ENCODE measurements around the gene MAPT.

Gene MAPT

DNA sequence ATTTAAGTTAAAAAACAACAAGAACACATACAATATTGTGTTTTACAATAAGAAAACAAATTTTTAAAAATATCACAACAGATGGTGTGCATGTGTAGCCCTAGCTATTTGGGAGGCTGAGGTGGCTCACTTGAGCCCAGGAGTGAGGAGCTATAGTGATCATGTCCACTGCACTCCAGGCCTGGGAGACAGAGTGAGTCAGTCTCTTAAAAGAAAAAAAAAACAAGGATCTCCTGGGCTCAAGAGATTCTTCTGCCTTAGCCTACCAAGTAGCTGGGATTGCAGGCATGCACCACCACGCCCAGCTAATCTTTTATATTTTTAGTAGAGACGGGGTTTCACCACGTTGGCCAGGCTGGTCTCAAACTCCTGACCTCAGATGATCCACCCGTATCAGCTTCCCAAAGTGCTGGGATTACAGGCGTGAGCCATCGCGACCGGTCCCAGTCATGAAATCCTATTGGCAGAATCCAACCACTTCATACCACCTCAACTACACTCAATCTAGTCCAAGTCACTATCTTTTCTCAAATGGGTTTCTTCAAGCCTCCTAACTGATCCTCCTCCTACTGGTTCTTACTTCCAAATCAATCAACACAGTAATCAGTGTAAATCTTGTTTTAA lies 159.7 kb downstream of the MAPT start:
- no peak for DNase-seq (ENCODE audit: low read depth)

DNA sequence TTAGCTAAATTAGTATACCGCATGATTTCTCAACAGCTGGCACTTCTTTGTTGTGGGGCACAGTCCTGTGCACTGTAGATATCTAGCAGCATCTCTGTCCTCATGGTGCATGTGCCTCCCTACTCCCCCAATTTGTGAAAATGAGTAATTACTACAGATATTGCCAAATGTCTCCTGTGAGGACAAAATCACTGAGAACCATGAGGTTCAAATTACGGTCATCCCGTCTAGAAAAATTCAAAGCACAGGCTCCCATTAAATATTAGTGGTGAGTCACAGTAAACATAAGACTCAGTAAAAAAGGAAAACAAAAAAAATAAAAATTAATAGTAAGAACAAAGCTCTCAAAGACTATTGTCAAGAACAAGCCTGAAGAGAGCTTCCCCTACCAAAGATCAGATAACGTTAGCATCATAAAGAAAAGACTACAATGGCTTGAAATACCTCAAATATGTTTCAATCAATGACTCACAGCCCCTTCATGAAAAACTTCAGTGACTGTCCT lies 162.5 kb downstream of the MAPT start:
- DNase-seq (ENCODE audit: low read depth) = no peak

DNA sequence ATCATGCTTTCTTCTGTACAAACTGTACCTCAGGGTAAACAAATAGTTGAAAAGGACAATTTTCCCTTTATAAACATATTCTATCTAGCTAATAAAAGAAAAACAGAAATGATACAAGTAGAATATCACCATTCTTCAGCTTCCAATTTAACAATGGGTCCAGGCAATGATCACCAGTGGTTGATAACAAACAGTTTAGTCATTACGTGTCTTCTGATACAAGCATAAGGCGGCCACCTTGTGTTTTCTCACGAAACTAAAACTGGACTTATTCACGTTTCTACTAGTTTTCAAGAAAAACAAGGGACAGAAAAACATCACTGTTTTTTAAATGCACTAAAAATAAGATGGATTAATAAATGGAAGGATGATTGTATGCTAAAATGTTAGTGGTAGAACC lies 163.0 kb downstream of the MAPT start:
- no peak for DNase-seq (ENCODE audit: low read depth)

DNA sequence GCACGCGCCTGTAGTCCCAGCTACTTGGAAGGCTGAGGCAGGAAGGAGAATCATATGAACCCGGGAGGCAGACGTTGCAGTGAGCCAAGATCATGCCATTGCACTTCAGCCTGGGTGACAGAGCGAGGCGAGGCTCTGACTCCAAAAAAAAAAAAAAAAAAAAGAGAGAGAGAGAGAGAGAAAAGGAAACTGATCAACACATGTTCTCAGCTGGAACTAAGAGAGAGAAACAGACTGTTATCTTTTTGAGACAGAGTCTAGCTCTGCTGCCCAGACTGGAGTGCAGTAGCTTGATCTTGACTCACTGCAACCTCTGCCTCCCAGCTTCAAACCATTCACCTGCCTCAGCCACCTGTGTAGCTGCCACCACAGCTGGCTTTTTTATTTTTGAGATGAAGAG lies 165.1 kb downstream of the MAPT start:
- DNase-seq (ENCODE audit: low read depth) = no peak

DNA sequence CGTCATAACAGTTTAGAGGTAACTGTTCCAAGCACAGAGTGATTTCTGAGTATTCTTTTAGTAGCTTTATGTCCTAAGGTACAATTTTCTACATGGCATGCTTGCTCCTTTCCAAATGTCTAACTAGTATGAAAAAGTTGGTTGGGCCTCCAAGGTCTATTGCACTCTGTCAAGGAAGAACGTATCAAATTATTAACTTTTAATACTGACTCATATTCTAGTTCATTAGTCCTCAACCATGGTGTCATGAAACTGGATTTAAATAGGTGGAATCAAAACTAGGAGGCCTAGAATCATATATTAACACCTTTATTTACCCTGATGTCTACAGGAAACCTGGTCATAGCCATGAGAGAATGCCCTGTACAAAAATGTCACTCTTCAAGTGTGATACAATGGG lies 166.1 kb downstream of the MAPT start:
- DNase-seq (ENCODE audit: low read depth) = no peak

DNA sequence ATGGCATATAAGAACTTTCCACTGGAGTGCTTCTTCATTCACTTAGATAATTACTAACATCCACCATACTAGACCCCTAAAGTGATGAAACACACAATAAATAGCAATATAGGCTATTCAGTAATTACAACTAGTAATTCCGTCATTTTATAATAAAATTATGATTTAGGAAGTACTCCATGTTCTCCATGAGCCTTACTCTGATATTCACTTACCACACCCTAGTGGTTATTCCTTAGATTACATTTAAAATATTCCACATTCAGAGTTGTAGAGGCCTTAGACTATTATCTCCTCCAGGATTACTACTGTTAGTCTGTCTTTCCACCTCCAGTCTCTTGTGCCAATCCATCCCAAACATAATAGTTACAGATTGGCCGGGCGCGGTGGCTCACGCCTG lies 167.1 kb downstream of the MAPT start:
- no peak for DNase-seq (ENCODE audit: low read depth)

DNA sequence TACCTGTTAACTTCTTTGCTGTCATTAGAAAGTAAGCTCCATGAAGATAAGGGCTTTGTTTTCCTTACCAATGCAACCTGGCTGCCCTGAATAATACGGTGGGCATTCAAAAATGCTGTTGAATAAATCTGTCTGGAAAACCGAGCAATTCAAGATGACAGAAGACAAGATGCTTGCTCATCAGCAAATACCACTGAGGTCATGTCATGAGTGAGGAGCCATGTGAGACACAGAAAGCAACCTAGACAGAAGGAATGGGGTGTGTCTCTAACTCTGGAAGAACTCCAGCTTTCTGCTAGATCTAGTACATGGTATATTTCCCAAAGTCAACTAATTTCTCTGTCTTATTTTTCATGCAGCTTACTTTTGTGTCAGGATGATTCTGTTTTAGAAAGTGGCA lies 168.9 kb downstream of the MAPT start:
- no peak for DNase-seq (ENCODE audit: low read depth)

DNA sequence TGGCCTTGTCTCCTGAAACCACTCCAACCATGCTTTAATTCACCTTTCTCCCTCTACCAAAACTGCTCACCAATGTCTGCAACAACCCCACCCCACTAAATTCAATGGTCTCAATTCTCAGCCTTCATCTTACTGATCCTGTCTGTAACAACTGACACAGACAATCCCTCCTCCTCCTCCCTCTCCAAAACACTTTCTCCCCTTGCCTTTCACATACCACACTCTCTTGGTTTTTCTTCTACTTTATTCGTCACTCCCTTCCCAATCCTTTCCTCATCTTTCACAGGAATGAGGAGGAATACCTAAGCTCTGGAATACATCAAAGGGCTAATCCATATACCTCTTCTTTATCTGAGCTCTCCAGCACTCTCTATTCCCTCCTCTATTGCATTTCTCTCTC lies 170.1 kb downstream of the MAPT start:
- no peak for DNase-seq (ENCODE audit: low read depth)

DNA sequence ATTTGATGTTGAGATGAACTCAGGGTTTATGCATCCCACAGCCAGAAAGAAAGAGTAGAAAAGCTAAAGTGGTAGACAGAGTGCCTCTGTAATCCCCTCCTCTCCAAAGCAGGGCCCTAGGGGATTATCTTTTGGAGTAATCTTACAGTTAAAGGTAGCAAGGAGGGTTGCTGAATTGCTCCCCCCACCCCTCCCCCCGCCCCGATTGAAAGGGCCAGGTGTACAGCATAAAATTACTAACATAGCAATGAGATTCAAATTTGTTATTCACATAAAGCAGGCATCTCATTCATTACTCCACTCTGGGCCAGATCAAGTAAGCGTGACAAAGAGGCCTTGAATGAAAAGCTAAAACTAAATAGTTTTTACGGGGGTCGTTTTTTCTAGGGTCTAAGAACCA lies 177.4 kb downstream of the MAPT start:
- no peak for DNase-seq (ENCODE audit: low read depth)

DNA sequence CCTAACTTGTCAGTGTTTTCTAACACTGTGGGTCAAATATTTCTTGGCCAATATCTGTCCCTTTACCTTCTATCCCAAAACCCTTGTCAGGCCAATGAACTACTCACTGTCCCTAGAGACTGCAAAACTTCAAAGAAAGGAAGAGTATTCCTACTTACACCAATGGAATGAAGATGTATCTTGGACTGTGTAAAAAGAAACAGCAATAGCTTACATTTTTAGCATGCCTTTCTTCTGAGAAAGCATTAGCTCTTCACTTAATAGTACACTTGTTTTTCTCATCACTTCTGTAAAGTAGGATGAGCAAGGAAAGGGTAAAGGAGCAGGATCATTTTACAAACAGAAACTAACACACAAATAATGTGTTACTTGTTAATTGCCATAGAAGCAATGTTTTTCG lies 178.6 kb downstream of the MAPT start:
- no peak for DNase-seq (ENCODE audit: low read depth)

DNA sequence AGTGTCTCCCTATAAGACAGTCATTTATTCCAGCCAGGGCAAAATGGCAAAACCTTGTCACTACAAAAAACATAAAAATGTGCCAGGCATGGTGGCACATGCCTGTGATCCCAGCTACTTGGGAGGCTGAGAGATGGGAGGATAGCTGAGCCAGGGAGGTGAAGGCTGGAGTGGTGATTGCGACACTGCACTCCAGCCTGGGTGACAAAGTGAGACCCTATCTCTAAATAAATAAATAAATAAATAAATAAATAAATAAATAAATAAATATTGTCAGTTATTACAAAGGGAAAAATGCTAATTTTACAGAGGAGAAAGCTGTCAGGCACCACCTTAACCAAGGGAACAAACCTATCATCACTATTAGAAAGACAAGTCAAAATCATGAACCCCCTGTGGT lies 180.2 kb downstream of the MAPT start:
- no peak for DNase-seq (ENCODE audit: low read depth)

All from stimulated activated CD8-positive, alpha-beta memory T cell treated with anti-CD3 and anti-CD28 coated beads, Interleukin-15, amount 100 ng/mL, for 24 hours (primary cell).